Chondrocyte (in vitro differentiated cells): Measurements from ENCODE around the gene PLEKHG3. TPM values are rescaled to one million over a fixed set of nuclear protein-coding genes. Genes with fewer than 3 reads are reported as not detected.

Source experiments
- DNase-seq: peaks from one replicate; pipeline ENCODE4 v3.0.0; 2021; ENCODE audit warnings: mixed read lengths, low spot score
- H3K27ac Mint-ChIP-seq: one replicate; pipeline ENCODE4 v1.8.0; 2021; ENCODE audit warnings: mild to moderate bottlenecking, moderate library complexity, mixed read lengths; ENCODE audit not compliant: unreplicated experiment
- H3K27me3 Mint-ChIP-seq: 2 replicates; pipeline ENCODE4 v1.8.0; 2021; ENCODE audit warnings: low read depth, mixed read lengths
- H3K36me3 Mint-ChIP-seq: 2 replicates; pipeline ENCODE4 v1.8.0; 2021; ENCODE audit warnings: low read depth, mixed read lengths
- H3K4me1 Mint-ChIP-seq: 2 replicates; pipeline ENCODE4 v1.8.0; 2021; ENCODE audit warnings: low read depth, mild to moderate bottlenecking, mixed read lengths
- H3K4me3 Mint-ChIP-seq: one replicate; pipeline ENCODE4 v1.8.0; 2021; ENCODE audit warnings: mild to moderate bottlenecking, moderate library complexity, mixed read lengths; ENCODE audit not compliant: unreplicated experiment
- H3K9me3 Mint-ChIP-seq: 2 replicates; pipeline ENCODE4 v1.8.0; 2021; ENCODE audit warnings: low read depth, mixed read lengths
- total RNA-seq: library from RNA; stranded (reverse); gene quantifications from 3 replicates; pipeline ENCODE4 v1.2.1, GENCODE V29; 2021
- TF ChIP-seq, protein P1 (sequence below): fragments of 200-600 bp; sonication (generic); IDR thresholded peaks from 2 replicates; pipeline ENCODE4 v1.5.0; 2021; ENCODE audit warnings: antibody characterized with exemption, mild to moderate bottlenecking, moderate library complexity

The PLEKHG3 gene
- total RNA-seq, 1 donor from 2014 or later, result 131 TPM

- TF ChIP-seq, protein P1, sequence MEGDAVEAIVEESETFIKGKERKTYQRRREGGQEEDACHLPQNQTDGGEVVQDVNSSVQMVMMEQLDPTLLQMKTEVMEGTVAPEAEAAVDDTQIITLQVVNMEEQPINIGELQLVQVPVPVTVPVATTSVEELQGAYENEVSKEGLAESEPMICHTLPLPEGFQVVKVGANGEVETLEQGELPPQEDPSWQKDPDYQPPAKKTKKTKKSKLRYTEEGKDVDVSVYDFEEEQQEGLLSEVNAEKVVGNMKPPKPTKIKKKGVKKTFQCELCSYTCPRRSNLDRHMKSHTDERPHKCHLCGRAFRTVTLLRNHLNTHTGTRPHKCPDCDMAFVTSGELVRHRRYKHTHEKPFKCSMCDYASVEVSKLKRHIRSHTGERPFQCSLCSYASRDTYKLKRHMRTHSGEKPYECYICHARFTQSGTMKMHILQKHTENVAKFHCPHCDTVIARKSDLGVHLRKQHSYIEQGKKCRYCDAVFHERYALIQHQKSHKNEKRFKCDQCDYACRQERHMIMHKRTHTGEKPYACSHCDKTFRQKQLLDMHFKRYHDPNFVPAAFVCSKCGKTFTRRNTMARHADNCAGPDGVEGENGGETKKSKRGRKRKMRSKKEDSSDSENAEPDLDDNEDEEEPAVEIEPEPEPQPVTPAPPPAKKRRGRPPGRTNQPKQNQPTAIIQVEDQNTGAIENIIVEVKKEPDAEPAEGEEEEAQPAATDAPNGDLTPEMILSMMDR, result no peak
- Mint-ChIP-seq H3K36me3 (peaks cover 8% of the 10 kb centered on the region), H3K27ac (no peak overlapping the region)
Observed at GRCh38 chr14:64778104-64778754, 74.0 kb downstream of the PLEKHG3 start.

GRCh38 chr14:64779472-64779871 is 75.2 kb downstream of the PLEKHG3 start:
- no peak overlapping the region for H3K4me3 Mint-ChIP-seq
- no peaks in the 10 kb centered on the region for H3K4me1 Mint-ChIP-seq
- H3K27me3 Mint-ChIP-seq, result no peaks in the 10 kb centered on the region
- H3K27ac Mint-ChIP-seq, result no peak overlapping the region
- H3K36me3 Mint-ChIP-seq, result peaks cover 6% of the 10 kb centered on the region
- TF ChIP-seq, protein P1, result no peak
- DNase-seq, result peak; percentile 63
- no peaks in the 10 kb centered on the region for H3K9me3 Mint-ChIP-seq

More at GRCh38 chr14:64778104-64778754, 74.0 kb downstream of the PLEKHG3 start:
- Mint-ChIP-seq H3K27me3 (no peaks in the 10 kb centered on the region), H3K4me3 (no peak overlapping the region), H3K4me1 (no peaks in the 10 kb centered on the region), H3K9me3 (no peaks in the 10 kb centered on the region)
- DNase-seq, result peak; percentile 63

DNA sequence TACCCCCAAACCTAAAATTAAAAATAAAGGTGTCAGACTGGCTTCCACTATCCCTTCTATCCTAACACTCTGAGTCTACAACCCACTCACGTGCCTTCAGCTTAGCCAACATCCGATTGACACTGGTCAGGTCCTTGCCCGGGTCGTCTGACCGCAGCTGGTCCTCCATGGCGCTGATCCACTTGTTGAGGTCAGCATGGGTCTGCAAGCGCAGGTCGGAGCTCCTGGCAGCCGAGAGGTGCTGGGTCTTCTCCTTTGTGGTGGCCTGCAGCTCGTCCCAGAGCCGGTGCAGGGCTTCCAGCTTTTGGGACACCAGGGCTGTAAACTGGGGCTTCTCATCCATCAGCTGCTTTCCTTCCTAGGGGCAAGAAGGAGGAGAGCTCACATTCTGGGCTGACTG is 78.0 kb downstream of the PLEKHG3 start:
- peaks cover 5% of the 10 kb centered on the region for H3K36me3 Mint-ChIP-seq
- H3K27me3 Mint-ChIP-seq, result no peaks in the 10 kb centered on the region
- no peak overlapping the region for H3K27ac Mint-ChIP-seq
- TF ChIP-seq, protein P1, result no peak
- no peaks in the 10 kb centered on the region for H3K9me3 Mint-ChIP-seq
- H3K4me3 Mint-ChIP-seq, result no peak overlapping the region
- peak; percentile 90 for DNase-seq
- H3K4me1 Mint-ChIP-seq, result peaks cover 9% of the 10 kb centered on the region

- peak; percentile 68 for DNase-seq
- TF ChIP-seq, protein P1, result no peak
- Mint-ChIP-seq H3K4me3 (no peak overlapping the region), H3K36me3 (peaks cover 5% of the 10 kb centered on the region), H3K27ac (no peak overlapping the region), H3K9me3 (no peaks in the 10 kb centered on the region), H3K4me1 (peaks cover 24% of the 10 kb centered on the region), H3K27me3 (no peaks in the 10 kb centered on the region)
Observed at GRCh38 chr14:64784006-64784405, 79.8 kb downstream of the PLEKHG3 start.

DNA sequence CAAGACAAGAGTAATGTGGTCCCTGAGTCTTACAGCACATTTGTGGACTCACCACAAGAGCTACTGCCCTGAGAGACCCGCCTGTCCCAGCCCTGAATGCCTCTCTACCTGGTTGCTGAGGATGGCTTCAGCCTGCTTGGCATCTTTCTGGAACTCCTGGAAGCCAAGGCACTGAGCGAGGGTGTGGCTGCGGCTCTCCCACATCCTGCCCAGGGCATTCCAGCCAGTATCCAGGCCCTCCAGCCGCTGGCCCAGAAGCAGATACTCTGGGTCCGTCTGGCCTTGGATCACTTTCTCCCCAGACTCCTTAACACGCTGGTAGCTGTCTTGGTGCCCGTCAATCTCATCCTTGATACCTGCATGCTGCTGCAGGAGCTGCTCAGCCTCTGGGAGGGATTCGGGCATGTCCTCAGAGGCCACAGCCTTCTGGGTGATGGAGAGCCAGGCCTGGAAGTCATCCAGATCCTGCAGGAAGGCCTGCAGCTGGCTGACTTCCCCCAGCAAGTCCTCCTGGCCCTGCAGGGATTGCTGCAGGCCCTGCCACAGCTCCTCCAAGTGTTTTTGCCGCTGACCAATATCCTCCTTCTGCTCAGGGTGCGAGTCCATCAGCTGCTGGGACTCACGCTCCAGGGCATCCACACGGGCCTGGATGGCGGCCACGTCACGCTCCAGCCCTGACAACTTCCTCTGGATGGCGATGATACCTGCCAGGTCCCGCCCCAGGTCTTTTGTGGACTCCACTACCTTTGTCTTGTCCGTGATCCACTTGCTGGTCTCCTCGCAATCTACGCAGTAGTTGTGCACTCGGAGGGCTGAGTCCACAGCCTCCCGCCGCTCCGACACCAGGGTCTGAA is 82.3 kb downstream of the PLEKHG3 start:
- H3K27me3 Mint-ChIP-seq, result no peaks in the 10 kb centered on the region
- H3K27ac Mint-ChIP-seq, result no peak overlapping the region
- peaks cover 38% of the 10 kb centered on the region for H3K4me1 Mint-ChIP-seq
- H3K4me3 Mint-ChIP-seq, result no peak overlapping the region
- H3K36me3 Mint-ChIP-seq, result peaks cover 2% of the 10 kb centered on the region
- TF ChIP-seq, protein P1, result no peak
- peak; percentile 68 for DNase-seq
- no peaks in the 10 kb centered on the region for H3K9me3 Mint-ChIP-seq
